CD4-positive, alpha-beta T cell treated with Interleukin-10 for 1 hour (primary cell): ENCODE data around the gene TMEM250.
"Not testable (repeated sequence)": the region's sequence is repeated elsewhere in the genome, so short reads cannot be mapped to it uniquely, and the experiment has no call there.

Source experiments
- DNase-seq: peaks from one replicate; pipeline ENCODE4 v3.0.0-alpha.2; 2020

The TMEM250 gene

GRCh38 chr9:136118320-136119060 is at the start of gene TMEM250:
TMEM250 (minus strand) TSS chr9:136118875; CDS start chr9:136116900, 1,975 bp downstream.
- DNase-seq, result peak; percentile 96

- no peak for DNase-seq
Observed at GRCh38 chr9:136163248-136163850, 44.7 kb upstream of the TMEM250 start.

- no peak for DNase-seq
Observed at GRCh38 chr9:136160995-136161610, 42.4 kb upstream of the TMEM250 start.

GRCh38 chr9:136160381-136160841 is 41.7 kb upstream of the TMEM250 start:
- no peak for DNase-seq

- DNase-seq, result no peak
Observed at GRCh38 chr9:136159851-136160250, 41.2 kb upstream of the TMEM250 start.

GRCh38 chr9:136157477-136158265 is 39.0 kb upstream of the TMEM250 start:
- no peak for DNase-seq

GRCh38 chr9:136156209-136157120 is 37.8 kb upstream of the TMEM250 start:
- no peak for DNase-seq

GRCh38 chr9:136155576-136155975 is 36.9 kb upstream of the TMEM250 start:
- DNase-seq, result no peak

GRCh38 chr9:136154943-136155342 is 36.3 kb upstream of the TMEM250 start:
- no peak for DNase-seq

- no peak for DNase-seq
Observed at GRCh38 chr9:136153381-136154065, 34.8 kb upstream of the TMEM250 start.

- DNase-seq, result no peak
Observed at GRCh38 chr9:136152931-136153330, 34.3 kb upstream of the TMEM250 start.

GRCh38 chr9:136152543-136152866 is 33.8 kb upstream of the TMEM250 start:
- no peak for DNase-seq

- DNase-seq, result no peak
Observed at GRCh38 chr9:136151848-136152542, 33.3 kb upstream of the TMEM250 start.

GRCh38 chr9:136151214-136151804 is 32.6 kb upstream of the TMEM250 start:
- no peak for DNase-seq

GRCh38 chr9:136150664-136151213 is 32.1 kb upstream of the TMEM250 start:
- DNase-seq, result not testable (repeated sequence)

GRCh38 chr9:136149853-136150252 is 31.2 kb upstream of the TMEM250 start:
- DNase-seq, result no peak

- no peak for DNase-seq
Observed at GRCh38 chr9:136149337-136149736, 30.7 kb upstream of the TMEM250 start.

- no peak for DNase-seq
Observed at GRCh38 chr9:136148766-136149165, 30.1 kb upstream of the TMEM250 start.

GRCh38 chr9:136147890-136148714 is 29.4 kb upstream of the TMEM250 start:
- no peak for DNase-seq
